TTC549 (cell line): ENCODE measurements around the gene SPOCK2.

ENCODE experiments used
- FAIRE-seq: peaks from 2 replicates; lab custom pipeline; 2012; peaks lifted over from hg19 to GRCh38; lab: Jason Lieb, UNC

The SPOCK2 gene

DNA sequence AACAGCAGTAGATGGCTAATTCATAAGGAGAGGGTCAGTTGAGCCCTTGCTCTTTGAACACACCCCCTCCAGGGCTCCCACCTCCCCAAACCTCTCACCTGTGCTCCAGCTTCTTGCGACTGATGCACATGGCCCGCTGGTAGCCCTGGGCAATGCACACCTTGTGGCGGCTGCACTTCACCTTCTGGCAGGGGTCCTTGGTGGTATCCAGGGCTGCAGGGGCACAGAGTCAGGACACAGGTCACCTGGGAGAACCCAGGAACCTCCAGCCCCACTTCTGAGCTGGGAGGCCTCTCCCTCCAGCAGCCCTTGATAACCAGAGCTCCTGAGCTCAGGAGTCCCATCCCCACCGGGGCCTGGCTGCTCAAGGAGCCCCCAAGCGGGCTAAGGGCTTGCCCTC is 16.3 kb downstream of the SPOCK2 start:
- no peak for FAIRE-seq

DNA sequence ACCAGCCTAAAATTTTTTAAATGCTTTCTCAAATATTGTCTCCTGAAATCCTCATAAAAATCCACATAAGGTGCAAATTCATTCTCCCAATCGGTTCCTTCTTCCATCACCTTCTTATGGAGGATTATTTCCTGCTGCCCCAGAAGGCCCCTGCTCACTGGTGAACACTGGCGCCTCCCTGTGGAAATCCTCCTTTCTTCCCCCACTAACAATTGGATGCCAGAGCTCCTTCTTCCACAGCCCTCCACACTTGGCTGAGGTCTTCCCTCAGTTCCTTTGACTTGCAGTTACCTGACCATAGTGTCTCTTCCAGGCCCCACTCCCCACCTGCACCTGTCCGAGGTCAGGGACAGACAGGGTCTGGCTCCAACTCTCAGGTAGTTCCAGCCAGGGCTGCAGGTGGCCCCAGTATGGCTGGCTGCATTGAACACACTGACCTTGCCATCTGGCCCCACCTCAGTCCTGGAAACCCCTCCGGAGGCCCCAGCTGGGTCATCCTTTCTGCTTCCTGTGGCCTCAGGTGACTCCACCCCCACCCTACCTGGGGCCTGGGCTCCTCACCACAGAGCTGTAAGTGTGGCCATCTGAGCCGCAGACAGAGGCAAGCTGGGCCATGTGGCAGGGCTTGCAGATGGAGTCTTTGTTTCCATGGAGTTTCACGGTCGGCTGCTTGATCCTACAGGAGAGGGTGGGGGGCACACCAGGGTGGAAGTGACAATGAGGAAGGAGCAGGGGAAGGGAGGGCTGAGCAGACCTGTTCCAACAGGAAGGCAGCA is 18.4 kb downstream of the SPOCK2 start:
- no peak for FAIRE-seq

DNA sequence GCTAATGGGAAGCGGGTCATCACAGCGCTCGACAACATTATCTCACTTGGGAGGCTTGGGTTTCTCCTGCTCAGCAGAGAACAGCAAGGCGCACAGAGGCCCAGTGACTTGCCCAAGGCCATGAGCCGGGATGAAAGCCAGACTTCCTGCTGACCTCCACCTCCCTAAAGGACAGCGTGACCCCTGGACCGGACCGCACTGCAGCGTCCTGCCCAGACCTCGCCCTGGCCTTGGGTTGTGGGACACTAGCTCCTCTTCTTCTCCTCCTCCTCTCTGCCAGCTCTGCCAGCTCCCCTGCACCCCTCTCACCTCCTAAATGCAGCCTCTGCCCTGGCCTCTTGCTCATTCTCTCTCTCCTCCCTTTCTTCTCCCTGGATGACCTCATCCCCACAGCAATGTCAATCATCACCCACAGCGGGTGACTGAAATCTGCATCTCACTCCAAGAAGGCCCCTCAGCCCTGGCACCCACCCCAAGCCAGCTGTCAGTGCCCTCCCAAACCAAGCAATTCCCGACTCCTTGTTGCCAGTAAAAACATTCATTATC is 19.4 kb downstream of the SPOCK2 start:
- FAIRE-seq = no peak

GRCh38 chr10:72068126-72068765 is 20.1 kb downstream of the SPOCK2 start:
- no peak for FAIRE-seq

DNA sequence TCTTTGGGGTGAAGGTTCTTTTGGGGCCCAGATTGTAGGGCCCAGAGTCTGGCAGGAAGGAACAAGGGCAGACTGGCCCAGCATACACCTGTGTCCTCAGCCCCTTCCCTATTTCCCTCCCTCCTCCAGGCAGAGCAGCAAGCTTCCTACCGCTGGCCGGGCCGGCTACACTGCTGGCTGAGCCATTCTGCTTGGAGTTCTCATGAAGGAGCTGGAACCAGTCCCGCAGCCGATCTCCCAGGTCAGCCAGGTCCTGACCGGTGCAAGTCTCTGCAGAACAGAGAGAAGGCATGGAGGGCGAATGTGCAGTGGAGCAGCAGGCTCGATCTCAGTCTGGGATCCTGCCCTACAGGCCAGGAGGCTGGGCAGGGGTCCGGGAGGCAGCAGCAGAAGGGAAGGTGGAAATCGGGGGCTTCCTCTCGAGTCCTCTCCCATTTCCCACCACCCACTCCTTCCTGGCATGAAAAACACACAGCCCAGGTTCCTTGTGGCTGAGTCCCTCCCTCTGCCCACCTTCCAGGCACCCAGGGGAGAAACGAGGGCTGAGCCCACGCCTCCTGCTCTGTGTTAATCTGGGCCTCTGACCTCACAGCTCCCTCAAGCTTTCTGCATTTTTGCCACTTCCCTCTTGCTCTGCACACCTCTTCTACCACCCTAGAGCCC is 20.8 kb downstream of the SPOCK2 start:
- FAIRE-seq = no peak

- FAIRE-seq = no peak
Measured at GRCh38 chr10:72066318-72067284, 21.8 kb downstream of the SPOCK2 start.

DNA sequence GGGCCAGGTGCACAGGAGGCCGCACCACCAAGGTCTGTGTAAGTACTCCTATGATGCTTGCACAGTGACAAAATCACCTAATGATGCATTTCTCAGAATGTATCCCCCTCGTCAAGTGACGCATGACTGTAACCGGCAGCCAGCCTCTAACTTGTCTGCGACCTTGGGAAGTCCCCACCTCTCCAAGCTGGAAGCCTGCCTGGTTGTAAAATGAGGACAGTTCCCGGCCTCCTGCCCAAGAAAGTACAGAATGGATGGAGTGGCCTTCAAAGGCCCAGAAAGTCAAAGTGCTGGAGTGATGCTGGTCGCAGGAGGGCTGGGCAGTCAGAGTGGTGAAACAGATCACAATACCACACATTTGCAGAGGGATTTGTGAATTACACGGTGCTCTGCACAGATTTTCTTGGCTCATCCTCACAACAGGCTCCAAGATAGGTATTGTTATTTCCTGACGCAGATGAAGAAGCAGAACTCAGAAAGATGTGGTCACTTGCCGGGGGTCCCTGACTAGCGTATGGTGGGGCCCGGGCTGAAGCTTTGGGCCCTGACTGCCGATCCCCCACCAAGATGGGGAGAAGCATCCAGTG is 22.8 kb downstream of the SPOCK2 start:
- FAIRE-seq = no peak

DNA sequence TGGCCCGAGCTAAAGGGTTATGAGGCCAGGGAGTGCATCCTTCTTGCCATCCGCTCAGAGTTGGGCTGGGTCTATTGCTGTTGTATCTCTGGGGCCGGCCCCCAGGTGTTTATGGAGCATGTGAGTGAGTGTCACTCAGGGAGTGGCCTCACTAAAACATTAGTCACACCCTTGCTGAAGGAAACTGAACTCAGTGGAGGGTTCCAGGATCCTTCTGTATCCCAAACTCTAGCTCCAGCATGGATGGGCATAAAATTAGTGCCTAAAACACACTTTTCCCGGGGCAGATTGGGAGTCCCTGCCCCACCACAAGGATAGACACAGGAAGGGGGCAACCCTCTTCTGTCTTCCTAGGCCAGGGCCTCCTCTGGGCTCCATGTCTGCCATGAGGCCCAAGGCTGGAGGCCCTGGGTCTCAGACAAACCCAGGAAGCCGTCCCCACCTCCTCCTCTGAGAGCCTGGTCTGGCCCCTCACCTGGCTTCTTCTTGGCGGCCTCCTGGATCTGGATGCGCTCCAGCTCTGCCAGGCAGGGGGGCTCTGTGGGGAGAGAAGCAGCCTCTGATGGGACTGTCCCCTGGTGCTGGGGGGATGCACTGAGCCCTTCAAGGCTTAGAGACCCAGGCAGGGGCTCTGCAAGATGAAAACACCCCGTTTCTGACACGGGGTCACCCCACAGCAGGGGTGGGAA is 24.5 kb downstream of the SPOCK2 start:
- no peak for FAIRE-seq

DNA sequence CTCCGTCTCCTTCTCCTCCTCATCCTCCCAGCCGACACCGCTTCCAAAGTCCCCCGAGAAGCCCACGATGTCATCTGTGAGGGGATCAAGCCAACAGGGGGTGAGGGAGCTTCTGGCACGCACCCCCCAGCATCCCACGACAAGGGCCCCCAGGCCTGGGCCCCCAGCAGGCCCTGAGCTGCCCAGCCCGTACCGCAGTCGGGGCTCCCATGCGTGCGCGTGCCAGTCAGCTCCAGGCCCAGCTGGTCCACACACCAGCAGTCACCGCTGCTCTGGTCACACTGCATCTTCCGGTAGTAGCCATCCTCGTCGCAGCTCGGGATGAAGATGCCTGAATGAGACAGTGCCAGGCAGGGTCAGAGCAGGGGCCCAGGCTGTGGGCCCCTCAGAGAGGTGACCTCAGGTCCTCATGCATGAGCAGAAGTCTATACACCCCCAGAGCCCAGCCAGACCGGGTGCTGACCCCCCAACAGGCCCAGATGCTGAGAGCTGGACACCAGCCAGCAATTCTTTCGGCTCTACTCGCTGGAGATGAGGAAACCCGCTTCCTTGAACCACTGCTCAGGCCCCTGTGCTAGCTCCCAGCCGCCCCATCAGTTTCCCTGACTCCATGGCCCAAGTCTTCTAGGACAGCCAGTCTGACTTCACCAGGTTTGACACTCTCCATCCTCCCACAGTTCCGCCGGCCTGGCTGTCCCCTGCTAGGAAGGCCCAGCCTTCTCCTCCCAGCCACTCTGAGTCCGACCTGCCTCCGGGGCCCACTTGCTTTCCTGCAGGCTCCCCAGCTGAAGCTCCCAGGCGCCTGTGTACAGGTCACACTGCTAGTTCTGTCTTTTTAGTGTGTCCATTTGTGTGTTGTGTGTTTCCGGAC is 25.3 kb downstream of the SPOCK2 start:
- FAIRE-seq = no peak

DNA sequence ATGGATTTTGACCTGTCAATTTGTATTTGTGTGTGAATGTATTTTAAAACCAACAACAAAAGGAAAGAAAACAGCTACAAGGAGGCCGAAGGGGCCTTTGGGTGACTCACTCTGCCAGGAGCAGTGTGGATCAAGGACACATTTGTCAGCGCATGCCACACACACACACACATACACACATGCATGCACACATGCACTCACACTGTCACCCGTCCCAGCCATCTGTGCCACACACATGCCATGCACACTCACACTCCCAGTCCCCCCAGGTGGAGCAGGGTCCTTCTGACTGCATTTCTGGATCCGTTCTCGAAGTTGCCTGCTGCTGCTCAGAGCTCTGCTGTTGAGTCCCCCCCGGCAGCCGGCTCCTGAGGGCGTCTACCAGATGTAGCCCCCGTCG is 26.0 kb downstream of the SPOCK2 start:
- no peak for FAIRE-seq

DNA sequence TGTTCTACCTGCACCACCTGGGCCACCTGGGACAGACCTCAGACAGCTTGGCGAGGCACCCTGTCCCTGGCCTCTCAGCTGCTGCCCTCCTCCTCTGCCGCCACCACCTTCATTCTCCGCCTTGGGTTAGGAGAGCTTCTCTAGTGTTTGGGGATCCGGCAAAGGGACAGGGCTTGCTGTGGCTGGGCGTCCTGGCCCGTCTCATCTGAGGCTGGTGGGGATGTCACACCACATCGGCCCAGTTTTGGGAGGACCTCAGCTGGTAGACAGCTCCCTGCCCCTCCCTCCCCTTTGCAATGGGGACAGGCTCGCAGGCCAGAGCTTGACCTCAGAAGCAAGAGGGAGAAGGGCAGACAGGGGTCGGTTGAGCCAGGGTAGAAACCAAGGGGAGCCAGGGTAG is 26.4 kb downstream of the SPOCK2 start:
- FAIRE-seq = no peak

GRCh38 chr10:72061491-72061890 is 26.9 kb downstream of the SPOCK2 start:
- FAIRE-seq = no peak

DNA sequence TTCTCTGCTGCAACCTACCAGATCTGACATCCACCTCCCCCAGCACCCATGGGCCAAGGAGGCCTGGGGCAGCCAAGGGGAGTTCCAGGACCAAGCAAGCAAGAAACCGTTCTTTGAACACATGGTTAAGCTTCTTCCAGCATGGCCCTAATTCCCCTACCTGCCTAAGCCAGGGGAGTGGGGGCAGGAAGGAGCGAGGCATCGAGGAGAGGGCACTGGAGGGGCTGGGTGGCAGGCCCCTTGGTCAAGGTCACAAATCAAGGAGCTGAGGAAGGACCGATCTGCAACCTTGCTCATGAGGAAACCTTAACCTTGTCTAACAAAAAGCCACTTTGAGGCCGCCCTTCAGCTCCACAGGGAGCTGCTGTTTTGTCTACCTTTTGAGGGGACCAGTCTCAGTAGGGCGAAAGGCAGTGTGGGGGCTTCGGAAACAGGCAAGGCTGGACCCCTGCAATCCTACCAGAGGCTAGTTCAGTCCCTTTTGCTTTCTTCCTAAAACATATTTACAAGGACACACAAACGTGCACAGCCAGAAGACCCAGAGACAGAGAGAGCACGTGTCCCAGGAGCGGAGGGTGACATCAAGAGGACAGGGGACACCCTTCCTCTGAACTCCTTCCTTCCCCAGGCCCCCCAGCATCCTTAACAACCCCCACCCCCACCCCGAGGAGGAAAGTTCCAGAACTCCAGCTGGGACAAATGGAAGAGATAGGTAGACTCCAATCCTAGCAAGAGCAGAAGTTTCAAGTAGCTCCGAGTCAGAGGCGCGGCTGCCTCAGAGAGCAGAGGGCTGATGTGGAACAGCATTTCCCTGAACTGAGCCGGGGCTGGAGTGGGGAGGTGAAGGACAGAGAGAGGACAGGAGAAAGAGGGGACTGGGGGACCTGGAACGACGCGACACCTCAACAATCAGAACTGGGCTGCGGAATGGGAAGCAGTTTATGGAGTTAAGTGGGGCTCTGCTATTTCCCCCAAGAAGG is 28.2 kb downstream of the SPOCK2 start:
- no peak for FAIRE-seq

- FAIRE-seq = no peak
Measured at GRCh38 chr10:72058989-72059842, 29.1 kb downstream of the SPOCK2 start.

DNA sequence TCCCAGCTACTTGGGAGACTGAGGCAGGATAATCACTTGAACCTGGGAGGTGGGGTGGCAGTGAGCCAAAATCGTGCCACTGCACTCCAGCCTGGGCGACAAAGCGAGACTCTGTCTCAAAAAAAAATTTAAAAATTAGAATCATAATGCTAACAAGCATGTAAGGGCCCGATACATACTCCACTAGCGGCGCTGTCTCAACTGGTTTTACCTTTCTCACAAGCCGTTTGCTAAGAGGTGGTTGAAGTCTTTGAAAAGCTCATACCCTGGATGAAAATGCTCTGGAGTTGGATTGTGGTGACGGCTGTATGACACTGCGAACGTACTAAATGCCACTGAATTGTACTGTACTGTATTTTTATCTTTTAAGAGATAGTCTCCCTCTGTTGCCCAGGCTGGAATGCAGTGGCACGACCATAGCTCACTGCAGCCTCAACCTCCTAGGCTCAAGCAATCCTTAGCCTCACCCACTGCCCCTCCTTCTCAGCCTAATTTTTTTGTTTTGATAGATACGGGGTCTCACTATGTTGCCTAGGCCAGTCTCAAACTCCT is 29.9 kb downstream of the SPOCK2 start:
- no peak for FAIRE-seq

GRCh38 chr10:72056932-72057751 is 31.2 kb downstream of the SPOCK2 start:
- no peak for FAIRE-seq

DNA sequence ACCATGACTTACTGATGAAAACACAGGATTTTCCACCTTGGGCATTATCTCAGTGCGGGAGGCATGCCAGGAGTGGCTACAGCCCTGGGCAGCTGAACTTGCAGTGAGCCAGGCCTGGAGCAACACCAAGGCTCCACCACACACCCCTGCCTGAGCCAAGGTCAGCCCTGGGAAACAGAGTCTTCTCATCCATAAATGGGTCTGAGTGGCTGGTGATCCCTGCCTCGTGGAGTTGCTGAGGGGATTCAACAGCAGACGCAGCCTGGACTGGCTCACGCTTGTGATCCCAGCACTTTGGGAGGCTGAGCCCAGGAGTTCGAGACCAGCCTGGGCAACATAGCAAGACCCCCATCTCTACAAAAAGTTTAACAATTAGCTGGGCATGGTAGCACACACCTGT is 32.2 kb downstream of the SPOCK2 start:
- FAIRE-seq = no peak
